ENCODE results near the gene RPL36A. TPM values are rescaled to one million over a fixed set of nuclear protein-coding genes. Genes with fewer than 3 reads are reported as not detected.

Gene RPL36A
- total RNA-seq, 1 donor from 2014 or later, result 822 TPM

DNA sequence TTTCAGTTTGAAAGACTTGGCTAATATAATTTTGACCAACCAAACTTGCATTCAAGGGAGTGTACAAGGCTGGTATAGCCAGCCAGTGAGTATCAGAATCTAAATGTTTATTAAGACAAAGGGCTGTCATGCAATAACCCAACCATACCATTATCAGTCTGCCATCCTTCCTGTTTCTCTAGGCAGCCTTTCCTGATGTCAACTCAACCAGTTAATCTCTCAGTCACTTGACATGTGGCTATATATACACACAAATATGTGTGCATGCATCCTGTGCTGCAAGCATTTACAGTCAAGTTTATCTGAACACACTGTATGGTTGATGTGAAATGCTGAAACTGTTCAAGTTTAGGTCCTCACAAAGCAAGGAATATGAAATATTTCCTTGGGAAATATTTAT lies 22.0 kb upstream of the RPL36A start:
- intact Hi-C loops (cut with DNase I), result no loop called here
- H3K36me3 ChIP-seq, result no peaks in the 10 kb centered on the region
- H3K27me3 ChIP-seq, result no peaks in the 10 kb centered on the region
- H3K4me1 ChIP-seq, result no peaks in the 10 kb centered on the region
- no peak for DNase-seq (ENCODE audit: low spot score in 2 of 2)
- H3K4me3 ChIP-seq, result no peak overlapping the region
- TF ChIP-seq, protein P1, sequence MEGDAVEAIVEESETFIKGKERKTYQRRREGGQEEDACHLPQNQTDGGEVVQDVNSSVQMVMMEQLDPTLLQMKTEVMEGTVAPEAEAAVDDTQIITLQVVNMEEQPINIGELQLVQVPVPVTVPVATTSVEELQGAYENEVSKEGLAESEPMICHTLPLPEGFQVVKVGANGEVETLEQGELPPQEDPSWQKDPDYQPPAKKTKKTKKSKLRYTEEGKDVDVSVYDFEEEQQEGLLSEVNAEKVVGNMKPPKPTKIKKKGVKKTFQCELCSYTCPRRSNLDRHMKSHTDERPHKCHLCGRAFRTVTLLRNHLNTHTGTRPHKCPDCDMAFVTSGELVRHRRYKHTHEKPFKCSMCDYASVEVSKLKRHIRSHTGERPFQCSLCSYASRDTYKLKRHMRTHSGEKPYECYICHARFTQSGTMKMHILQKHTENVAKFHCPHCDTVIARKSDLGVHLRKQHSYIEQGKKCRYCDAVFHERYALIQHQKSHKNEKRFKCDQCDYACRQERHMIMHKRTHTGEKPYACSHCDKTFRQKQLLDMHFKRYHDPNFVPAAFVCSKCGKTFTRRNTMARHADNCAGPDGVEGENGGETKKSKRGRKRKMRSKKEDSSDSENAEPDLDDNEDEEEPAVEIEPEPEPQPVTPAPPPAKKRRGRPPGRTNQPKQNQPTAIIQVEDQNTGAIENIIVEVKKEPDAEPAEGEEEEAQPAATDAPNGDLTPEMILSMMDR (IDR thresholded peaks at IDR 0.05), result no peak
- no peaks in the 10 kb centered on the region for H3K9me3 ChIP-seq
- no peak overlapping the region for H3K27ac ChIP-seq

DNA sequence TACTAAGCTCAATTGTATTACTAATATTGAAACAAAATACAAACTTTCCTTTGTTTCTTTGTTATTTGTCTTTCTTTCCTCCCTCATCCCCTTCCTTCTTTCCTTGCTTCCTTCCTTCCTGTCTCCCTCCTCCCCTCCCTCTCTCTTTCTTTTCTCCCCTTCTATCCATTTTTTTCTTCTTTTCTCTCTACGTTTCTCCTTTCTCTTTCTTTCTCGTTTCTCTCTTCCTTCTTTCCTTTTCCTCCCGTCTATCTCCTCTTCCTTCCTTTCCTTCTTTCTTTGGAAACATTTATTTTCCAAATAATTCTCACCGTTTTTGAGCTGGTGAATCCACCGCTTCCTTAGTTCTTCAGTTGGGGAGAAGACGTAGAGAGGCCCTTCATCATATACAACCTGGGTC lies 21.1 kb upstream of the RPL36A start:
- Histone ChIP-seq H3K27me3 (no peaks in the 10 kb centered on the region), H3K27ac (no peak overlapping the region), H3K4me3 (no peak overlapping the region), H3K4me1 (no peaks in the 10 kb centered on the region), H3K9me3 (no peaks in the 10 kb centered on the region), H3K36me3 (no peaks in the 10 kb centered on the region)
- TF ChIP-seq, protein P1 (IDR thresholded peaks at IDR 0.05), result no peak
- intact Hi-C loops (cut with DNase I), result no loop called here
- DNase-seq (ENCODE audit: low spot score in 2 of 2), result no peak

DNA sequence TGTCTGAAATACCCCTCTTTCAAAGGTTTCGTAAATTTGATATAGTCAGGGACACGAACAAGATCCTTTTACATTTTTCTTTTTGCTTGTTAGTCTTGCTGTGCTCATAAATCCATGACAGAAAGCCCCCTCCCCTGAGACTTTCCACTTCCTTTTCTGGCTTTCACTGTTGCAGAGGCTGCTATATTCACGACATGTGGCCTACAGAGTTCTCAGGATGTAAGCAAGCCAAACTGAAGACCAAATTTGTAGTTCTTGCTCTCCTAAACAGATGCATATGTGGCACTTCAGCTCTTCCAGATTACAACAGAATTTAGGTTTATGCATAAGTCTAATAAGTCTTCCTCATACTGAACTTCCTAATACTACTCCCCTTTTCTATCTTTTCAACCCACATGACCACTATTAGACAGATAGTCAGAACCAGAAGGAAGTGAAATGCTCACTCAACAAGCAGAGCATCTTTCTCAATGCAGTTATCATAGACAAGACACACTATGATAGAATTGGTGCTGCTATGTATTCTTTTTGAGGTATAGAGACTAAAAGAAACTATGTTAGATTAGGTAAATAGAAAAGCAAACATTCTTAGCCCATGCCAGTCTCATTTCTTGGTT lies 19.8 kb upstream of the RPL36A start:
- Histone ChIP-seq H3K4me1 (no peaks in the 10 kb centered on the region), H3K9me3 (no peaks in the 10 kb centered on the region), H3K4me3 (no peak overlapping the region), H3K27me3 (no peaks in the 10 kb centered on the region), H3K36me3 (no peaks in the 10 kb centered on the region), H3K27ac (no peak overlapping the region)
- TF ChIP-seq, protein P1 (IDR thresholded peaks at IDR 0.05), result no peak
- intact Hi-C loops (cut with DNase I), result no loop called here
- DNase-seq (ENCODE audit: low spot score in 2 of 2), result no peak

DNA sequence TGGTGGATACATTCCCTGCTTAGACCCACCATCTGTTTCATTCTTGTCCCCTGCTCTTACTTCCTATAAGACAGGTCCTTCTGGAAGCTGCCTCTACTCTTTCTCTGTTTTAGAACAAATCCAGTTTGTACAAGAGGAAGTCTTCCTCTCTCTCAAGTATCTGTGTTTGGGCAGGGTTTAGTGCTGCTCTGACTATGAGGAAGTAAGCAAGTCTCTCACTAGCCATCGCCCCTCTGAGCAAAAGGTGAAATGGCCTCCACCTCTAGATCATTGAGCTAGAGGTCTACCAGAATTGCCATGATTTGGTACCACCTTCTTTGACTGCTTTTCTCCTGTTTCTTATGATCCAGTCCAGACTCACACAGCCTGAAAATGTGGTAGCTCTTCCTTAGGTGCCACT lies 13.3 kb upstream of the RPL36A start:
- Histone ChIP-seq H3K27me3 (no peaks in the 10 kb centered on the region), H3K27ac (no peak overlapping the region), H3K4me1 (no peaks in the 10 kb centered on the region), H3K9me3 (no peaks in the 10 kb centered on the region), H3K36me3 (no peaks in the 10 kb centered on the region), H3K4me3 (no peak overlapping the region)
- TF ChIP-seq, protein P1 (IDR thresholded peaks at IDR 0.05), result no peak
- no peak for DNase-seq (ENCODE audit: low spot score in 2 of 2)
- intact Hi-C loops (cut with DNase I), result no loop called here

DNA sequence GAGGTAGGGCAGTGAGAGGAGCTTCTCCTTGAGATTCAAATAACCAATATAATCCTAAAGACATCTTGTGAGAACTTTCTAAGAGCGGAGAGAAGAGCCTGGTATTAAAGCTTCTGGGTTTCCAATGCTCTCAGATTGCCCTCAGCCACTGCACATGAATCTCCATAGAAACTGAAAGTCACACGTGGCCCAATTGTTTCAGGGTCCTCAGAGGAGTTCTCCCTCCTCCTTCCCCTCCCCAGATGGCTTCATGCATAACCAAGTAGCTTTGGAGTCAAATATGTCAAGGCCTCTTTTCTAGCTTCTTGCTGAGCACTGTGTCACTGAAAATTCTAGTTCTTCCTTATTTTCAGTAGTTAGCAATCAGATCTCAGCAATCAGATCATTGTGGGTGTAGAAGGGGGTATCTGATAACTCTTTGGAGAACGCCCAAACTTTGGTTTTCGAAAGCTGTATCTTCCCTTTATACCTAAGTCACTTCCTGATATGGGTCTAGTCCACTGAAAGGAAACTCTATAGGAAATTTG lies 7.1 kb upstream of the RPL36A start:
- intact Hi-C loops (cut with DNase I), result no loop called here
- TF ChIP-seq, protein P1 (IDR thresholded peaks at IDR 0.05), result no peak
- Histone ChIP-seq H3K4me3 (no peak overlapping the region), H3K27ac (no peak overlapping the region), H3K27me3 (no peaks in the 10 kb centered on the region), H3K9me3 (no peaks in the 10 kb centered on the region), H3K4me1 (no peaks in the 10 kb centered on the region), H3K36me3 (no peaks in the 10 kb centered on the region)
- DNase-seq (ENCODE audit: low spot score in 2 of 2), result no peak
